Suprapubic skin (tissue), 4 donors: ENCODE results near the gene TTC28. TPM values are rescaled to one million over a fixed set of nuclear protein-coding genes. Genes with fewer than 3 reads are reported as not detected.

ENCODE experiments used
- DNase-seq, 2 donors: peaks; one replicate each; pipeline ENCODE4 v3.0.0-alpha.2; 2019; ENCODE audit warnings: low spot score in 2 of 2
- H3K27ac ChIP-seq: fragments of 200-600 bp; sonication (generic); one replicate; pipeline ENCODE4 v1.5.1; 2019
- H3K27me3 ChIP-seq: fragments of 200-600 bp; sonication (generic); one replicate; pipeline ENCODE4 v1.5.1; 2019
- H3K36me3 ChIP-seq: fragments of 200-600 bp; sonication (generic); one replicate; pipeline ENCODE4 v1.5.1; 2019
- H3K4me1 ChIP-seq: fragments of 200-600 bp; sonication (generic); one replicate; pipeline ENCODE4 v1.5.1; 2019
- H3K4me3 ChIP-seq: fragments of 200-600 bp; sonication (generic); one replicate; pipeline ENCODE4 v1.5.1; 2019; ENCODE audit warnings: mild to moderate bottlenecking
- H3K9me3 ChIP-seq: fragments of 200-600 bp; sonication (generic); one replicate; pipeline ENCODE4 v1.5.1; 2019
- EP300 ChIP-seq: sonication (generic); formaldehyde crosslinking; IDR thresholded peaks from one replicate; pipeline ENCODE4 v1.6.1; 2017; ENCODE audit warnings: antibody characterized with exemption
- POLR2A ChIP-seq, 2 donors: fragments of 450-650 bp; IDR thresholded peaks; one replicate each; pipeline ENCODE4 v1.6.1; 2017; ENCODE audit warnings: antibody characterized with exemption in 2 of 2, mild to moderate bottlenecking in 2 of 2, moderate library complexity in 2 of 2
- POLR2AphosphoS5 ChIP-seq, 3 donors: sonication (generic); formaldehyde crosslinking; IDR thresholded peaks; one replicate each; pipeline ENCODE4 v1.6.1; 2017; ENCODE audit warnings: antibody characterized with exemption in 3 of 3
- WGBS: methylation state at CpG from one replicate; pipeline ENCODE4 v1.1.5; 2018; 5-methylcytosine and 5-hydroxymethylcytosine counted together
- total RNA-seq, 4 donors: library from RNA; depleted of rRNA; stranded (reverse); fragments of >200 nt; gene quantifications; one replicate each; pipeline ENCODE4 v1.1.0, GENCODE V29; 2016
- TF ChIP-seq, protein P1 (sequence below), 2 donors: fragments of 200-600 bp in 1 of 2; fragments of 450-650 bp in 1 of 2; sonication (generic) in 1 of 2; IDR thresholded peaks; one replicate each; pipeline ENCODE4 v1.5.1; 2016 to 2019; ENCODE audit warnings: antibody characterized with exemption in 2 of 2, mild to moderate bottlenecking in 1 of 2, moderate library complexity in 1 of 2

TTC28 gene
- total RNA-seq, 4 donors from 2014 or later: 8.1 to 23.1 (median 11.7) TPM

DNA sequence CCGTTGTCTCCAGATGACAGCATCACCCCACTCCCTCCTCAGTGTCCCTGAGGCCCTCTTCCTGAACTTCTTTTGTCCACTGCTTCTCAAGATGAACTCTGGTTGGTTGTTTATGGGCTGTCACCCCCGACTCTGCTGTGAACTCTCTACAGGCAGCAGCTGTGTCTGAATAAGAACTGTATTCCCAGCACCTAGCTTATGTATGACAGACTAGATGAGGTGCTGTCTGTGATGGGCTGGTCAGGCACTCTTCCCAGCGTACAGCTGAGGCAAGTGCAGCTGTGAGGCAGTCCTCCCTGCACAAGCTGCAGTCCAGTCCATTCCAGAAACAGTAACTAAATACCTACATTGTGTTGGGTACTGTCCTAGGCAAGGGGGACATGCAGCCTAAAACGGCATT is 649.2 kb downstream of the TTC28 start:
- no peaks in the 10 kb centered on the region for H3K9me3 ChIP-seq
- no peak overlapping the region for H3K4me3 ChIP-seq
- TF ChIP-seq POLR2A (IDR thresholded peaks at IDR 0.05): no peak
- no peak for TF ChIP-seq POLR2AphosphoS5 (IDR thresholded peaks at IDR 0.05)
- TF ChIP-seq, protein P1, sequence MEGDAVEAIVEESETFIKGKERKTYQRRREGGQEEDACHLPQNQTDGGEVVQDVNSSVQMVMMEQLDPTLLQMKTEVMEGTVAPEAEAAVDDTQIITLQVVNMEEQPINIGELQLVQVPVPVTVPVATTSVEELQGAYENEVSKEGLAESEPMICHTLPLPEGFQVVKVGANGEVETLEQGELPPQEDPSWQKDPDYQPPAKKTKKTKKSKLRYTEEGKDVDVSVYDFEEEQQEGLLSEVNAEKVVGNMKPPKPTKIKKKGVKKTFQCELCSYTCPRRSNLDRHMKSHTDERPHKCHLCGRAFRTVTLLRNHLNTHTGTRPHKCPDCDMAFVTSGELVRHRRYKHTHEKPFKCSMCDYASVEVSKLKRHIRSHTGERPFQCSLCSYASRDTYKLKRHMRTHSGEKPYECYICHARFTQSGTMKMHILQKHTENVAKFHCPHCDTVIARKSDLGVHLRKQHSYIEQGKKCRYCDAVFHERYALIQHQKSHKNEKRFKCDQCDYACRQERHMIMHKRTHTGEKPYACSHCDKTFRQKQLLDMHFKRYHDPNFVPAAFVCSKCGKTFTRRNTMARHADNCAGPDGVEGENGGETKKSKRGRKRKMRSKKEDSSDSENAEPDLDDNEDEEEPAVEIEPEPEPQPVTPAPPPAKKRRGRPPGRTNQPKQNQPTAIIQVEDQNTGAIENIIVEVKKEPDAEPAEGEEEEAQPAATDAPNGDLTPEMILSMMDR (IDR thresholded peaks at IDR 0.05): no peak
- TF ChIP-seq EP300: no peak
- H3K27me3 ChIP-seq: no peaks in the 10 kb centered on the region
- no peak for DNase-seq
- peaks cover 27% of the 10 kb centered on the region for H3K4me1 ChIP-seq
- no peak overlapping the region for H3K27ac ChIP-seq
- WGBS: 89% methylated on average over 4 of the region's 4 CpGs
- H3K36me3 ChIP-seq: peaks cover 8% of the 10 kb centered on the region

DNA sequence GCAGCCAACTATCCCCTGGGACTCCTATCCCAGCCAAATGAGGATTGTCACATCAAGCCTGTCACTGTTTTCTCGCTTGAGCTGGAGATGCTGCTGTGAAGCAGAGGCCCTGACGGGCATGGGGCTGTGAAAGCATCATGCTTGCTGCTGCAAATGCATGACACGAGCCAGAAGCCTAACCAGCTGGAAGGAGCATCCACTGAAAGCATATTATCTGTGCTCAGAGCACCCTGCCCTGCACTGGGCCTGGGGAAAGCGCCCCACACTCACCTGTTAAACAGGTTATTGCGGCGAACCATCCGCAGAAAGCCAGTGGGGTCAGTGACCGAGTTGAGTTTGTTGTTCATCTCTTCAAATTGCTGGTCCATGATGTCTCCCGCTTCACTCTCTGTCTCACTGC is 649.7 kb downstream of the TTC28 start:
- H3K27ac ChIP-seq: peak overlapping the region; percentile 29
- TF ChIP-seq POLR2A (IDR thresholded peaks at IDR 0.05): no peak
- no peak for TF ChIP-seq POLR2AphosphoS5 (IDR thresholded peaks at IDR 0.05)
- TF ChIP-seq, protein P1 (IDR thresholded peaks at IDR 0.05): no peak
- TF ChIP-seq EP300: no peak
- no peaks in the 10 kb centered on the region for H3K27me3 ChIP-seq
- H3K9me3 ChIP-seq: no peaks in the 10 kb centered on the region
- no peak overlapping the region for H3K4me3 ChIP-seq
- peaks cover 22% of the 10 kb centered on the region for H3K4me1 ChIP-seq
- no peak for DNase-seq
- WGBS: 96% methylated on average over 6 of the region's 9 CpGs
- peaks cover 8% of the 10 kb centered on the region for H3K36me3 ChIP-seq

DNA sequence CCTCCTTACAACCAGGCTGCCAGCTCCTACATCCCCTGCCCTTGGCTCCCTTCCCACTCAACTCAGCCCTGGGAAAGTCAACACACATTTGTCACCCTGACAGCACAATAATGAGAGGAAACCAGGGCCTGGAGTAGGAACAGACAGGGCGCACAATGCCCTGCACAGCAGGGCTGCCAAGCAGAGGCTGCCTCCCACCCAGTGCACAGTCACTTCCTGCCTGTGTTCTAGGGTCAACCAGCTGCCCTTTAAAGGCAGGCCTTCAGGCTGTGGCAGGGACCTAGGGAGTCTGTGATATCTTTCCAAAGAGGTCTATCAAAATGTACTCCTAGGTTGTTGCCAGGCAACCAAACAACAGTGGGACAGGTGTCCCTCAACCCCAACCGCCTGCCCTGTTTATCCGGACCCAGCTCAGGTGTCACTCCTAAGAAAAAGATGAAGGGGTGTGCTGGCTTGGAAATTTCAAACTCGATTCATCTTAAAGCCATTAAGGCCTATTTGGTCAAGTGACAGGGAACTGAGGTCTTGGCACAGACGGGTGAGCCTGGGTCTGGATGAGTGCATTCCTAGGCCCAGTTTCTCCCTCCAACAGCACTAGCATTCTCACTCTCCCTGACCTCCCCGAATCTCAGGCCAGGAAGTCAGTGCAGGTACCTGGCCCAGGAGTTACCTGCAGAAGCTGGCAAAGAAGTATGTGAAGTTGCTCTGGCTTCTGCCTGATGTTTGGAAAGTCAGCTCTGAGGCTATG is 650.3 kb downstream of the TTC28 start:
- H3K27me3 ChIP-seq: no peaks in the 10 kb centered on the region
- TF ChIP-seq POLR2AphosphoS5 (IDR thresholded peaks at IDR 0.05): peak in 1 of 3 donors; percentile 11
- no peak for TF ChIP-seq POLR2A (IDR thresholded peaks at IDR 0.05)
- H3K27ac ChIP-seq: peak overlapping the region; percentile 29
- peaks cover 8% of the 10 kb centered on the region for H3K36me3 ChIP-seq
- WGBS: 62% methylated on average over 5 of the region's 6 CpGs
- H3K9me3 ChIP-seq: no peaks in the 10 kb centered on the region
- peak in 1 of 2 donors; percentile 67 for DNase-seq
- H3K4me1 ChIP-seq: peaks cover 16% of the 10 kb centered on the region
- no peak overlapping the region for H3K4me3 ChIP-seq

DNA sequence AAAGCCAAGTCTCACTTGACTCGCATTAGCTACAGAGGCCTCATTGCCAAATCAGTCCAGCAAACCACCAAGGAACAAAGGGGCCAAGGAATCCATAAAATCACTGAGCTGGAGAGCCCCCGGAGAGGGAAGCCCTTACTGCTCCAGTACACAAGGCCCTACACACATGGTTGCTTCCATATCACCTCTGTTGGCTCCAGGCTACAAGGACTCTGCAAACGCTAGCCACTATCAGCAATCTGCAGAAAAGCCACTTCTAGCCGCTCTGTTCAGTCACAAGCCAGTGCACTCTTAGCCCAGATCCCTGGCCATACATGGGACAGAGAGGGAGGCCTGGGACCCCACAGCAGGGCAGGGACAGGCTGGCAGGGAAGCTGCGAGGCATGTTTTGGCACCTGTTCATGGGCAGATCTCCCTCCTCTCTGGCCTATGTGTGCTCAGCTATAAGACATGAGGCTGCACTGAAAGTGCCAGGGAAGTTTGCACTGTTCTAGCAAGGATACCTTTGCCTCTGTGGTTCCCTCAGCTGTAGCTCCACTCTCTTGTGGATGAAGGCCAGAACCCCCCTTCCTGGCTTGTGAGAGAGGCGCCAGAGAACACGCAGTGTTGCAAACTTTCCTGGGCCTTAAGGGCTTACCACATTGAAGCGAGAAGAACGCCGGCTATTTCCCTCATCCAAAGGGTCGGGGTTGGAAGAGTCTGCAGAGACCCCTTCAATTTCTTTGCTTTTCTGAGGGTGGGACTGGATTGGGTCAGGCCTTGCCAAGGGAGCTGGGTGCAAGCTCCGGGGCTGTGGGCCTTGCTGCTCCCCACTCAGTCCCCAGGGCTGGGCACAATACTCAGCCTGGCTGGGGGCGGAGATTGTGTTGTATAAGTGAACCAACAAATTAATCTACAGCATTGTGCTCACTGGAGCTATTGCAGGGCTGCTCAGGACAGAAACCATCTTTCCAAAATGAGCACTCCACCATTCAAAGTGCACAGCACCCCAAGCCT is 651.9 kb downstream of the TTC28 start:
- Histone ChIP-seq H3K4me3 (no peak overlapping the region), H3K9me3 (no peaks in the 10 kb centered on the region), H3K4me1 (peaks cover 17% of the 10 kb centered on the region), H3K27ac (no peak overlapping the region), H3K36me3 (peaks cover 8% of the 10 kb centered on the region), H3K27me3 (no peaks in the 10 kb centered on the region)
- TF ChIP-seq, protein P1 (IDR thresholded peaks at IDR 0.05): no peak
- TF ChIP-seq EP300: no peak
- WGBS: 66% methylated on average over 10 of the region's 13 CpGs
- DNase-seq: peak in 1 of 2 donors; percentile 44

DNA sequence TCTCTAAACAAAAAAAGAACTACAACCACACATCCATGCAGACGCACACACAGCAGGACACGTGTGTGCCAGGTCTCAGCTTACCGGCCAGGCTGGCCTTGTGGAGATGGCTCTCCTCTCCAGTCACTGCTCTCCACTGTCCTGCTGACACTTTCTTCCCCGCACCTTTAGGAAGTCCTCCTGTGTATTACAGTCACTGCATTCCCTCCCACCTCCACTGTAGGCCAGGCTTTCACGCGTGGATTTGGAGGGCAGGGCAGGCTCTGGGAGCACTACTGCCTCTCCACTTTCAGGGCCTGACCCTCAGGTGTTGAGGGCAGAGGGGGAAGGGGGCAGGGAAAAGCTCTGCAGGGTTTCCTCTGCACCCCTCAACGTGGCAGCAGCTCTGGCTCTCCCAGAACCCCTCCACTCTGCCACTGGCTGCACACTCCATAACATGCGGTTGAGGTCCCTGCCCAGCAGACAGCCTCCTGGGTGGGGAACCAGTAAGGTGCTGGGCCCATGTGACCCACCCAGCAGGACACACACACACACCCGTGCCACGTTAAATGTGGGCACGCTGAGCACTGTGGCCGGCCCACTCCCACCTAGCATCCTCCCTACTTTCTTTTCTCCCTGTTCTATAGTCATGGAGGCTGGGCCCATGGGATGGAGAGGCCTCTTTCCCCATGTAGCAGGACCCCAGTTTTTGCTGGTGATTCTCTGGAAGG is 653.6 kb downstream of the TTC28 start:
- no peaks in the 10 kb centered on the region for H3K27me3 ChIP-seq

More for the DNA sequence above, 653.6 kb downstream of the TTC28 start:
- TF ChIP-seq POLR2A (IDR thresholded peaks at IDR 0.05) (no peak), EP300 (no peak), POLR2AphosphoS5 (IDR thresholded peaks at IDR 0.05) (no peak)
- TF ChIP-seq, protein P1 (IDR thresholded peaks at IDR 0.05): no peak
- no peak overlapping the region for H3K4me3 ChIP-seq
- no peaks in the 10 kb centered on the region for H3K9me3 ChIP-seq
- H3K4me1 ChIP-seq: peaks cover 23% of the 10 kb centered on the region
- 89% methylated on average over 12 of the region's 12 CpGs for WGBS
- H3K27ac ChIP-seq: no peak overlapping the region
- peak; percentile 26 to 52 for DNase-seq
- H3K36me3 ChIP-seq: peaks cover 8% of the 10 kb centered on the region
